Endothelial cell of umbilical vein (primary cell): ENCODE data around the gene ATAD5. TPM values are rescaled to one million over a fixed set of nuclear protein-coding genes. Genes with fewer than 3 reads are reported as not detected.

Experiments
- BruUV-seq: library from RNA; stranded (reverse); fragments of 400-500 nt; replicated peaks from 2 replicates; lab custom pipeline; 2021; lab: Mats Ljungman, UMichigan
- CTCF ChIA-PET: fragments of 300-600, 350-600 bp; sonication (Branson Sonifier 250); formaldehyde crosslinking; loops from one replicate; lab custom pipeline; 2021; ENCODE audit warnings: antibody characterized with exemption, inconsistent platforms; lab: Charles Lee
- POLR2A ChIA-PET: fragments of 300-600, 350-600 bp; sonication (Branson Sonifier 250); formaldehyde crosslinking; loops from one replicate; lab custom pipeline; 2021; ENCODE audit warnings: antibody characterized with exemption, inconsistent platforms; lab: Charles Lee
- DNase-seq: peaks from one replicate; pipeline ENCODE4 v3.0.0-alpha.2; 2011; ENCODE audit warnings: low read depth, low spot score
- FAIRE-seq: peaks from 2 replicates; lab custom pipeline; 2011; peaks lifted over from hg19 to GRCh38; lab: Jason Lieb, UNC
- H2AFZ ChIP-seq: 2 replicates; pipeline ENCODE4 v1.6.0; 2012; ENCODE audit warnings: low read depth, low read length, control low read depth, inconsistent platforms
- H3K27ac ChIP-seq: 2 replicates; pipeline ENCODE4 v1.5.1; 2011; ENCODE audit warnings: low read depth, mild to moderate bottlenecking, control low read depth, low read length, moderate library complexity; ENCODE audit not compliant: insufficient read depth
- H3K27me3 ChIP-seq, 2 experiments: 2 replicates each; pipeline versions ENCODE4 v1.6.0 to v1.6.1; 2011; ENCODE audit warnings: low read length in 2 of 2, mixed read lengths in 1 of 2; ENCODE audit not compliant: control insufficient read depth in 2 of 2, insufficient read depth in 2 of 2
- H3K36me3 ChIP-seq, 2 experiments: 2 replicates in 1 of 2; 3 replicates in 1 of 2; pipeline ENCODE4 v1.5.1; 2011; ENCODE audit warnings: low read length in 2 of 2, mild to moderate bottlenecking in 1 of 2, moderate library complexity in 1 of 2; ENCODE audit not compliant: control insufficient read depth in 2 of 2, insufficient read depth in 2 of 2; ENCODE audit errors: extremely low read depth in 1 of 2
- H3K4me1 ChIP-seq: 3 replicates; pipeline ENCODE4 v1.5.1; 2011; ENCODE audit warnings: mild to moderate bottlenecking, low read length; ENCODE audit not compliant: control insufficient read depth, insufficient read depth; ENCODE audit errors: extremely low read depth
- H3K4me2 ChIP-seq: 2 replicates; pipeline ENCODE4 v1.6.1; 2011; ENCODE audit warnings: low read length, control low read depth, mixed read lengths; ENCODE audit not compliant: insufficient read depth
- H3K4me3 ChIP-seq, 3 experiments: fragments of 200-600 bp in 1 of 3; sonication (generic), shearing (Covaris generic) in 1 of 3; replicated peaks in 1 of 3; 2 replicates each; pipeline ENCODE4 v1.5.1; 2011 to 2016; ENCODE audit warnings: control low read depth in 3 of 3, low read length in 3 of 3, mild to moderate bottlenecking in 2 of 3, inconsistent platforms in 1 of 3, low read depth in 1 of 3, moderate library complexity in 1 of 3; ENCODE audit not compliant: insufficient read depth in 1 of 3
- H3K79me2 ChIP-seq: 2 replicates; pipeline ENCODE4 v1.6.0; 2012; ENCODE audit warnings: low read length, inconsistent platforms; ENCODE audit not compliant: control insufficient read depth, insufficient read depth
- H3K9ac ChIP-seq: replicated peaks from 2 replicates; pipeline ENCODE3; 2011; ENCODE audit warnings: low read length, control low read depth; ENCODE audit not compliant: insufficient read depth; ENCODE audit errors: extremely low read depth
- H3K9me1 ChIP-seq: replicated peaks from 3 replicates; pipeline ENCODE4 v1.6.0; 2011; ENCODE audit warnings: mild to moderate bottlenecking, low read length; ENCODE audit not compliant: control insufficient read depth, insufficient read depth; ENCODE audit errors: extremely low read depth
- H3K9me3 ChIP-seq: replicated peaks from 2 replicates; pipeline ENCODE4 v1.5.1; 2012; ENCODE audit warnings: low read length, inconsistent platforms; ENCODE audit not compliant: control insufficient read depth, insufficient read depth
- H4K20me1 ChIP-seq: replicated peaks from 2 replicates; pipeline ENCODE3; 2011; ENCODE audit warnings: mild to moderate bottlenecking, low read length; ENCODE audit not compliant: control insufficient read depth, insufficient read depth; ENCODE audit errors: extremely low read depth
- EZH2 ChIP-seq: IDR thresholded peaks from 2 replicates; pipeline ENCODE4 v1.6.1; 2012; ENCODE audit warnings: borderline replicate concordance, low read depth, mild to moderate bottlenecking, moderate library complexity, low read length, inconsistent platforms; ENCODE audit not compliant: severe bottlenecking
- FOS ChIP-seq: IDR thresholded peaks from 2 replicates; pipeline ENCODE4 v1.6.1; 2011; ENCODE audit warnings: mild to moderate bottlenecking, low read length, moderate library complexity, borderline replicate concordance; ENCODE audit not compliant: insufficient read depth
- GATA2 ChIP-seq: IDR thresholded peaks from 2 replicates; pipeline ENCODE4 v1.7.0; 2011; ENCODE audit warnings: low read depth, mild to moderate bottlenecking, moderate library complexity, mixed read lengths, low read length; ENCODE audit not compliant: insufficient read length, insufficient read depth
- JUN ChIP-seq: IDR thresholded peaks from 2 replicates; pipeline ENCODE4 v1.6.1; 2011; ENCODE audit warnings: borderline replicate concordance, low read depth; ENCODE audit not compliant: insufficient read length, insufficient read depth
- MAX ChIP-seq: IDR thresholded peaks from 2 replicates; pipeline ENCODE4 v1.6.1; 2011; ENCODE audit not compliant: insufficient read depth, insufficient read length
- MYC ChIP-seq: IDR thresholded peaks from one replicate; pipeline ENCODE4 v1.6.1; 2011; ENCODE audit warnings: mild to moderate bottlenecking, low read depth, low read length
- POLR2A ChIP-seq: IDR thresholded peaks from 2 replicates; pipeline ENCODE4 v1.6.1; 2012; ENCODE audit warnings: low read depth, mild to moderate bottlenecking, control low read depth, low read length
- POLR2AphosphoS5 ChIP-seq: IDR thresholded peaks from 2 replicates; pipeline ENCODE4 v1.6.1; 2012; ENCODE audit warnings: low read depth, mild to moderate bottlenecking, control low read depth, low read length, moderate library complexity; ENCODE audit not compliant: insufficient read depth
- dilution Hi-C: fragments of 300-500 bp; cut with MboI; formaldehyde crosslinking; loops from one replicate; pipeline ENCODE4 v1.15.0; 2019; ENCODE audit warnings: low sequenced_read_pairs; ENCODE audit not compliant: extremely low pct_ligation_motif_present
- intact Hi-C: fragments of 100-400 bp; cut with micrococcal nuclease; formaldehyde crosslinking; loops from one replicate; pipeline ENCODE4 v1.10.0; 2022
- polyA plus RNA-seq, 4 experiments: library from polyadenylated mRNA; depleted of rRNA in 3 of 4; stranded (reverse) in 3 of 4; unstranded in 1 of 4; fragments of >200 nt; gene quantifications; 2 replicates each; pipeline versions ENCODE4 v1.2.1 to v1.2.3, GENCODE V29; 2011 to 2012; ENCODE audit warnings: missing spikeins in 1 of 4
- total RNA-seq: library from RNA; stranded (reverse); gene quantifications from 2 replicates; pipeline ENCODE4 v1.2.3, GENCODE V29; 2021
- TF ChIP-seq, protein P1 (sequence below), 2 donors: IDR thresholded peaks; 1 replicate in 1 of 2; 2 replicates in 1 of 2; pipeline ENCODE4 v1.5.1; 2011; ENCODE audit warnings: low read length in 2 of 2, mild to moderate bottlenecking in 2 of 2, moderate library complexity in 2 of 2, control low read depth in 1 of 2, inconsistent platforms in 1 of 2, low read depth in 1 of 2; ENCODE audit not compliant: insufficient read depth in 1 of 2; ENCODE audit errors: extremely low read depth in 1 of 2

The ATAD5 gene
- total and polyA plus RNA-seq, 2 donors (not counting 3 experiments of a cell fraction or from before 2014, with no cell fraction given), result 0.80 to 9.4 TPM

DNA sequence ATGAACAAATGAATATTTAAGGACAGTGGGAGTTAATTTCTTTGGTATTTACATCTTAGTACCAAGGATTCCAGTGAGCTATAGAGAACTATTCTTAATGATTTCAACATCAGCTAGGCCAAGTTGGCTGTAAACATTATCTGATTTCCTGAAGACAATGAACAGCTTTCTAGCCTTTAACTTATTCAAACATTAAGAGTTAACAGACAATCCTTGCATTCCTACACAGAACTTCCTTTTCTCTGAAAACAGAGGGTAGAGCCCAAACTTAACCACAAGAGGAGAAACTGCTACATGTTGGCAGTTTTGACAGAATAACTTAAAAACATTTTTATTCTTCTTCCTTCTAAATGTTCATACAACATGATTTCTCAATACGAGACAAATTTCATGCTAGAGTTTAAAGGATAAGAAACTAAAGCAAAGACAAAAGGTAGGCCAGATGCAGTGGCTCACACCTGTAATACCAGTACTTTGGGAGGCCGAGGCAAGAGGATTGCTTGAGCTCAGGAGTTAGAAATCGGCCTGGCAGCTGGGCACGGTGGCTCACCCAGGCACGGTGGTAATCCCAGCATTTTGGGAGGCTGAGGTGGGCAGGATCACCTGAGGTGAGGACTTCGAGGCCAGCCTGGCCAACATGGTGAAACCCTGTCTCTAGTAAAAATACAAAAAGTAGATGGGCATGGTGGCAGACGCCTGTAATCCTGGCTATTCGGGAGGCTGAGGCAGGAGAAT is 11.6 kb upstream of the ATAD5 start:
- peaks cover 7% of the 10 kb centered on the region for H3K4me1 ChIP-seq
- H3K9me1 ChIP-seq, result no peaks in the 10 kb centered on the region
- no TSS peak for BruUV-seq
- CTCF ChIA-PET, result no interaction called here
- dilution Hi-C loops, result no loop called here
- peak; percentile 40 for DNase-seq
- no peak overlapping the region for H3K4me3 ChIP-seq
- POLR2A ChIA-PET, result no interaction called here
- H3K9me3 ChIP-seq, result no peaks in the 10 kb centered on the region
- no peak overlapping the region for H3K4me2 ChIP-seq
- FAIRE-seq, result peak; percentile 21
- H2AFZ ChIP-seq, result no peak overlapping the region
- H3K27me3 ChIP-seq, result no peaks in the 10 kb centered on the region
- no peaks in the 10 kb centered on the region for H4K20me1 ChIP-seq
- no peaks in the 10 kb centered on the region for H3K36me3 ChIP-seq
- intact Hi-C loops, result no loop called here
- peaks cover 59% of the 10 kb centered on the region for H3K79me2 ChIP-seq
- TF ChIP-seq, protein P1, sequence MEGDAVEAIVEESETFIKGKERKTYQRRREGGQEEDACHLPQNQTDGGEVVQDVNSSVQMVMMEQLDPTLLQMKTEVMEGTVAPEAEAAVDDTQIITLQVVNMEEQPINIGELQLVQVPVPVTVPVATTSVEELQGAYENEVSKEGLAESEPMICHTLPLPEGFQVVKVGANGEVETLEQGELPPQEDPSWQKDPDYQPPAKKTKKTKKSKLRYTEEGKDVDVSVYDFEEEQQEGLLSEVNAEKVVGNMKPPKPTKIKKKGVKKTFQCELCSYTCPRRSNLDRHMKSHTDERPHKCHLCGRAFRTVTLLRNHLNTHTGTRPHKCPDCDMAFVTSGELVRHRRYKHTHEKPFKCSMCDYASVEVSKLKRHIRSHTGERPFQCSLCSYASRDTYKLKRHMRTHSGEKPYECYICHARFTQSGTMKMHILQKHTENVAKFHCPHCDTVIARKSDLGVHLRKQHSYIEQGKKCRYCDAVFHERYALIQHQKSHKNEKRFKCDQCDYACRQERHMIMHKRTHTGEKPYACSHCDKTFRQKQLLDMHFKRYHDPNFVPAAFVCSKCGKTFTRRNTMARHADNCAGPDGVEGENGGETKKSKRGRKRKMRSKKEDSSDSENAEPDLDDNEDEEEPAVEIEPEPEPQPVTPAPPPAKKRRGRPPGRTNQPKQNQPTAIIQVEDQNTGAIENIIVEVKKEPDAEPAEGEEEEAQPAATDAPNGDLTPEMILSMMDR (IDR thresholded peaks at IDR 0.05; ENCODE audit: extremely low read depth in 1 of 2, insufficient read depth in 1 of 2, low read depth in 1 of 2, low read length in 2 of 2), result no peak
- TF ChIP-seq POLR2A, result no peak
- TF ChIP-seq MAX, result no peak
- TF ChIP-seq EZH2, result no peak
- TF ChIP-seq JUN, result no peak
- TF ChIP-seq MYC, result no peak
- no peak for TF ChIP-seq GATA2
- TF ChIP-seq POLR2AphosphoS5, result no peak
- TF ChIP-seq FOS, result no peak
- no peak overlapping the region for H3K27ac ChIP-seq
- H3K9ac ChIP-seq, result no peak overlapping the region
